Neural cell (in vitro differentiated cells): Measurements from ENCODE around the gene LAG3. TPM values are rescaled to one million over a fixed set of nuclear protein-coding genes. Genes with fewer than 3 reads are reported as not detected.
A peak's percentile ranks its signal among the peaks of the same experiment; 100 is the strongest.

ENCODE experiments used
- H2AFZ ChIP-seq: fragments of 200-600, 300-800 bp; sonication (generic), shearing (Covaris generic); 2 replicates; pipeline ENCODE4 v1.6.0; 2014; ENCODE audit warnings: low read depth, mild to moderate bottlenecking, antibody characterized with exemption, low read length, moderate library complexity
- H3F3A ChIP-seq: fragments of 200-600 bp; shearing (Covaris generic); 2 replicates; pipeline ENCODE4 v1.6.1; 2016; ENCODE audit warnings: mild to moderate bottlenecking, moderate library complexity, mixed read lengths, antibody characterized with exemption, low read length; ENCODE audit not compliant: insufficient read depth, poor library complexity, severe bottlenecking
- H3K27ac ChIP-seq: fragments of 200-600, 300-800 bp; sonication (generic), shearing (Covaris generic); 2 replicates; pipeline ENCODE4 v1.5.1; 2014; ENCODE audit warnings: mild to moderate bottlenecking, low read length, moderate library complexity
- H3K27me3 ChIP-seq: fragments of 300-800, 200-600 bp; sonication (generic), shearing (Covaris generic); 2 replicates; pipeline ENCODE4 v1.6.0; 2014; ENCODE audit warnings: mild to moderate bottlenecking, low read depth, low read length, moderate library complexity; ENCODE audit not compliant: insufficient read depth
- H3K36me3 ChIP-seq: fragments of 300-800, 200-600 bp; sonication (generic), shearing (Covaris generic); 2 replicates; pipeline ENCODE4 v1.5.1; 2014; ENCODE audit warnings: mild to moderate bottlenecking, antibody characterized with exemption, low read length, moderate library complexity; ENCODE audit not compliant: insufficient read depth
- H3K4me2 ChIP-seq: fragments of 300-800, 200-600 bp; sonication (generic), shearing (Covaris generic); 2 replicates; pipeline ENCODE4 v1.6.0; 2014; ENCODE audit warnings: mild to moderate bottlenecking, low read length
- H3K4me3 ChIP-seq: fragments of 300-800, 200-600 bp; sonication (generic), shearing (Covaris generic); 2 replicates; pipeline ENCODE4 v1.5.1; 2014; ENCODE audit warnings: mild to moderate bottlenecking, low read length, moderate library complexity
- H3K79me2 ChIP-seq: fragments of 200-600 bp; shearing (Covaris generic); replicated peaks from 2 replicates; pipeline ENCODE4 v1.6.0; 2014; ENCODE audit warnings: mild to moderate bottlenecking, low read length, moderate library complexity; ENCODE audit not compliant: insufficient read depth
- H3K9ac ChIP-seq: fragments of 300-800, 200-600 bp; sonication (generic), shearing (Covaris generic); 2 replicates; pipeline ENCODE4 v1.6.1; 2016; ENCODE audit warnings: mild to moderate bottlenecking, low read length, mixed read lengths
- H3K9me2 ChIP-seq: fragments of 200-600 bp; shearing (Covaris generic); 2 replicates; pipeline ENCODE4 v1.6.1; 2016; ENCODE audit warnings: mild to moderate bottlenecking, low read length, mixed read lengths; ENCODE audit not compliant: insufficient read depth
- H3K9me3 ChIP-seq: fragments of 200-600, 300-800 bp; sonication (generic), shearing (Covaris generic); 2 replicates; pipeline ENCODE4 v1.6.1; 2016; ENCODE audit warnings: mild to moderate bottlenecking, mixed run types, low read length, moderate library complexity, mixed read lengths
- H4K20me1 ChIP-seq: fragments of 200-600 bp; shearing (Covaris generic); 2 replicates; pipeline ENCODE4 v1.6.1; 2016; ENCODE audit warnings: mild to moderate bottlenecking, mixed run types; ENCODE audit not compliant: insufficient read depth
- CTCF ChIP-seq: fragments of 450-650 bp; IDR thresholded peaks from 2 replicates; pipeline ENCODE4 v1.5.1; 2014; ENCODE audit warnings: antibody characterized with exemption, mild to moderate bottlenecking, moderate library complexity; ENCODE audit not compliant: poor library complexity, severe bottlenecking
- EP300 ChIP-seq: fragments of 450-650 bp; conservative IDR thresholded peaks from 2 replicates; pipeline ENCODE4 v1.6.1; 2014; ENCODE audit warnings: antibody characterized with exemption, mild to moderate bottlenecking, moderate library complexity; ENCODE audit not compliant: poor library complexity, severe bottlenecking
- EZH2 ChIP-seq: fragments of 200-600, 300-800 bp; shearing (Covaris generic), sonication (generic); IDR thresholded peaks from 2 replicates; pipeline ENCODE4 v1.6.1; 2014; ENCODE audit warnings: antibody characterized with exemption, low read length, borderline replicate concordance, mild to moderate bottlenecking; ENCODE audit not compliant: insufficient read depth, poor library complexity, severe bottlenecking
- MXI1 ChIP-seq: fragments of 450-650 bp; conservative IDR thresholded peaks from 2 replicates; pipeline ENCODE4 v1.6.1; 2014; ENCODE audit warnings: antibody characterized with exemption, mild to moderate bottlenecking; ENCODE audit not compliant: poor library complexity, severe bottlenecking
- POLR2AphosphoS5 ChIP-seq: IDR thresholded peaks from 2 replicates; pipeline ENCODE4 v1.6.1; 2012
- RAD21 ChIP-seq: fragments of 450-650 bp; conservative IDR thresholded peaks from 2 replicates; pipeline ENCODE4 v1.6.1; 2014; ENCODE audit warnings: antibody characterized with exemption, mild to moderate bottlenecking, moderate library complexity
- REST ChIP-seq: IDR thresholded peaks from 2 replicates; pipeline ENCODE4 v1.6.1; 2012; ENCODE audit warnings: borderline replicate concordance
- SMC3 ChIP-seq: fragments of 450-650 bp; conservative IDR thresholded peaks from 2 replicates; pipeline ENCODE4 v1.6.1; 2014; ENCODE audit warnings: antibody characterized with exemption, mild to moderate bottlenecking, moderate library complexity; ENCODE audit not compliant: poor library complexity
- TAF1 ChIP-seq: IDR thresholded peaks from 2 replicates; pipeline ENCODE4 v1.6.1; 2012; ENCODE audit warnings: low read depth
- polyA plus RNA-seq: library from polyadenylated mRNA; depleted of rRNA; stranded (reverse); fragments of >200 nt; gene quantifications from 2 replicates; pipeline ENCODE4 v1.2.3, GENCODE V29; 2014

Gene LAG3
- polyA plus RNA-seq, 1 donor from 2014 or later, result 1.4 TPM

DNA sequence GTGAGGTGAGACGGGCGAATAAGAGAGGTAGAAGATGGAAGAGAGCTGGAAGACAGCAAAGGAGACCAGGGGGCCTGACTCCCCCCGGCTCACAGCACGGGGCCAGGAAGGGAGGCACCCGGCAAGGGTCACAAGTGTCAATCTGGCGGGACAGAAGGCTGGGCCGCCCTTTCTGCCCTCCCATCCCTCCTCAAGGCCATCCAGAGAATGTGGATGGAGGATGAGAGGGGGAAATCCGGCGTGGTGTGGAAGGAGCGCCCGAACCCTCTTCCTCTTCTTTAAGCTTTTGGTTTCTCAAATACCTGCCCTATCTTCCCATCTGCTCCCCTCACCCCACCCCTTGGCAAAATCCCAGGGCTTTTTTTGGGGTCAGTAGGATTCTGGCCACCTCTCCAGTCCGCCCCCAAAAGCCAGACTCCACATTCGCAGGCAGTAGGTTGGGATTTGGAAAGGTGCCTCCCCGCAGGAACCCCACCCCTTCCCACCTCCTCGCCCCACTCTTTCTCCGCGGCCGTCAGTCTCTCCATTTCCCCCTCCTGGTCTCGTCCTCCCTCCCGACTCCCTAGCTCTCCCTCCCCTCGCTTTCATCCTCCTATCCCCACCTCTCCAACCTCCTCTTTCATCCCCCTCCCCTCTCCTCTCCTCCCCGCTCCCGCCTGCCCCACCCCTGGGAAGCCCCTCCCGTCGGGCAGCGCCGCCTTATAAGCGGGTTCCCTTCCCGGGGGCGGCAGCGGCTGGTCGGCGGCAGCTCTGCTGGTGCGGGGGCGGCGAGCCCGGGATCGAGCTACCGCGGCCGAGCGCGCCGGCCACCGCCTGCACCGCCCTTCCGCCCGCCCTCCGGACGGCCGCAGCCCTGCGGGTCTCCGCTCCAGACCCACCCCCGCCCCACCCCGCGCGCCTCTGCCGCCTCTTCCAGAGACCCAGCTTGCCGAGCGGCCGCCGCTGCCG lies 6.4 kb upstream of the LAG3 start, which contains the start of gene PTMS:
Gene PTMS (plus strand): TSS at position 730 of the 948 bp plus-strand sequence. CDS start 343 bp downstream, outside the sequence.
- Histone ChIP-seq H3K4me2 (peak within 1 kb of the TSS; percentile 68), H3K79me2 (peaks cover 70% of the 10 kb centered on the region), H2AFZ (peak within 1 kb of the TSS; percentile 12), H3K36me3 (no peaks in the 10 kb centered on the region), H3K27me3 (no peaks in the 10 kb centered on the region), H3K27ac (peak within 1 kb of the TSS; percentile 100), H4K20me1 (peaks cover 31% of the 10 kb centered on the region), H3K9me3 (no peaks in the 10 kb centered on the region), H3K4me3 (peak within 1 kb of the TSS; percentile 87), H3K9me2 (no peaks in the 10 kb centered on the region), H3F3A (peaks cover 10% of the 10 kb centered on the region), H3K9ac (peak within 1 kb of the TSS; percentile 99)
- TF ChIP-seq EZH2, result no peak
- TF ChIP-seq TAF1, result peak; percentile 81
- no peak for TF ChIP-seq RAD21
- TF ChIP-seq CTCF, result no peak
- peak; percentile 11 for TF ChIP-seq EP300
- no peak for TF ChIP-seq SMC3
- peak; percentile 86 for TF ChIP-seq REST
- peak; percentile 98 for TF ChIP-seq POLR2AphosphoS5
- TF ChIP-seq MXI1, result peak; percentile 18

DNA sequence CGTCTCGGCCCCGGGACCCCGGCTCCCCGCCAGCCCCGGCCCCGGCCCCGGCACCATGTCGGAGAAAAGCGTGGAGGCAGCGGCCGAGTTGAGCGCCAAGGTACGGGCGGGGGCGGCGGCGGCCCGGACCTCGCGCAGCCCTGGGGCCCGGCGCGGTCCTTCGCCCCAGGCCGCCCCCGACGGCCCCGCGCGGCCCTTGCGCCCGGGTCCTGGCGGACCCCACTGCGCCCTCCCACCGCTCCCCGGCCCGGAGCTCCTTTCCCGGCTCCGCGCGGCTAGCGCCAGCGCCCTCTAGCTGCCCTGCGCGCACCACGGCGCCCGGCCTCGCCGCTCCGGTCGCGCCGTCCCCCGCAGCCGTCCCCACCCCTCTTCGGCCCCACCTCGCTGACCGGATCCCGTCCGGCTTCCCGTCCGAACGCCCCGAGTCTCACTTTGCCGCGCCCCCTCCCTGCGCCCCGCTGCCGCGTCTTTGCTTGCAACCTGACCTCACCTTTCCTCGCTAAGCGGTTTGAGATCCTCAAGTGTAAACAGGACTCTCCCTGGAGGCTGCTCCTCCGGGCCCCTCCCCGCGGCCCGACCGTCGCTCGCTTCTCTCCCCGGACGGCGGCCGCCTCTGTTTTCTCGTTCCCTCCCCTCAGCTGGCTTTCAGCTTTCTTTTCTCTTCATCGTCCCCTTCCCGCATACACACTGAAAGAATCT lies 5.5 kb upstream of the LAG3 start:
- no peak overlapping the region for H2AFZ ChIP-seq

More for the DNA sequence above, 5.5 kb upstream of the LAG3 start:
- H3F3A ChIP-seq, result peaks cover 10% of the 10 kb centered on the region
- H3K9me3 ChIP-seq, result no peaks in the 10 kb centered on the region
- peak overlapping the region; percentile 87 for H3K4me3 ChIP-seq
- H3K36me3 ChIP-seq, result peaks cover 4% of the 10 kb centered on the region
- peak overlapping the region; percentile 99 for H3K9ac ChIP-seq
- no peak overlapping the region for H3K4me2 ChIP-seq
- TF ChIP-seq EZH2 (no peak), MXI1 (peak; percentile 13), TAF1 (no peak), EP300 (peak; percentile 4), RAD21 (peak; percentile 48), SMC3 (peak; percentile 50), POLR2AphosphoS5 (no peak), REST (peak; percentile 19), CTCF (peak; percentile 69)
- peaks cover 78% of the 10 kb centered on the region for H3K79me2 ChIP-seq
- H4K20me1 ChIP-seq, result peaks cover 33% of the 10 kb centered on the region
- peak overlapping the region; percentile 100 for H3K27ac ChIP-seq
- H3K27me3 ChIP-seq, result no peaks in the 10 kb centered on the region
- H3K9me2 ChIP-seq, result no peaks in the 10 kb centered on the region
